ENCODE data around the gene EIF3M.

The EIF3M gene

DNA sequence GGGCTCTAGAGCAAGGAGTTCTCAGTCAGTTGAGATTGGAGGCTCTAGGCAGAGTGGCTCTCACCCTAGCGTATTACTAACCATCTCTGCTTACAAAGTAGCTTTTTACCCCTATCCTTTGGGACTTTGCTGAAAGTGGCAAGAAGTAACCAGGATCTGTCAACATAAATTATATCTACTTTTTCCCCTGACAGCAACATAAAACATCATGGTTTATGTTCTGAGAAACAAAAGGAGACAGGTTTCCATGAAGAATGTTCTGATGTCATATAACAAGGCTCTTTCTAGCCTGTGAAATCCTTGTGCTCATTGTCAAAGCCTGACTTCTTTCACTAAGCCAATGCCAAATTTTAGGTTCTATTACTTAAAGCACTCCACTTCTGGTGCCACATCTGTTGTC, 7.2 kb upstream of the EIF3M start:
- Histone ChIP-seq H3K4me1 (ENCODE audit: low read length) (peaks cover 6% of the 10 kb centered on the region; the same call in 1 of the 2 replicates), H3K4me3 (ENCODE audit: low read length) (no peak overlapping the region), H2AFZ (ENCODE audit: low read depth, low read length) (no peak overlapping the region), H3K9me3 (ENCODE audit: insufficient read depth, low read length) (no peaks in the 10 kb centered on the region), H3K27me3 (ENCODE audit: low read depth, low read length) (no peaks in the 10 kb centered on the region), H3K9ac (ENCODE audit: low read length) (no peak overlapping the region), H3K79me2 (ENCODE audit: low read length) (no peaks in the 10 kb centered on the region), H4K20me1 (ENCODE audit: insufficient read depth, low read length) (no peaks in the 10 kb centered on the region), H3K27ac (ENCODE audit: low read length) (no peak overlapping the region), H3K4me2 (ENCODE audit: low read length) (no peak overlapping the region), H3K36me3 (replicated peaks; ENCODE audit: low read depth, low read length) (no peaks in the 10 kb centered on the region)
- TF ChIP-seq, protein P1, sequence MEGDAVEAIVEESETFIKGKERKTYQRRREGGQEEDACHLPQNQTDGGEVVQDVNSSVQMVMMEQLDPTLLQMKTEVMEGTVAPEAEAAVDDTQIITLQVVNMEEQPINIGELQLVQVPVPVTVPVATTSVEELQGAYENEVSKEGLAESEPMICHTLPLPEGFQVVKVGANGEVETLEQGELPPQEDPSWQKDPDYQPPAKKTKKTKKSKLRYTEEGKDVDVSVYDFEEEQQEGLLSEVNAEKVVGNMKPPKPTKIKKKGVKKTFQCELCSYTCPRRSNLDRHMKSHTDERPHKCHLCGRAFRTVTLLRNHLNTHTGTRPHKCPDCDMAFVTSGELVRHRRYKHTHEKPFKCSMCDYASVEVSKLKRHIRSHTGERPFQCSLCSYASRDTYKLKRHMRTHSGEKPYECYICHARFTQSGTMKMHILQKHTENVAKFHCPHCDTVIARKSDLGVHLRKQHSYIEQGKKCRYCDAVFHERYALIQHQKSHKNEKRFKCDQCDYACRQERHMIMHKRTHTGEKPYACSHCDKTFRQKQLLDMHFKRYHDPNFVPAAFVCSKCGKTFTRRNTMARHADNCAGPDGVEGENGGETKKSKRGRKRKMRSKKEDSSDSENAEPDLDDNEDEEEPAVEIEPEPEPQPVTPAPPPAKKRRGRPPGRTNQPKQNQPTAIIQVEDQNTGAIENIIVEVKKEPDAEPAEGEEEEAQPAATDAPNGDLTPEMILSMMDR (IDR thresholded peaks at IDR 0.05; ENCODE audit: low read depth, low read length): no peak
- TF ChIP-seq EZH2phosphoT487 (IDR thresholded peaks at IDR 0.05; ENCODE audit: low read depth): no peak

DNA sequence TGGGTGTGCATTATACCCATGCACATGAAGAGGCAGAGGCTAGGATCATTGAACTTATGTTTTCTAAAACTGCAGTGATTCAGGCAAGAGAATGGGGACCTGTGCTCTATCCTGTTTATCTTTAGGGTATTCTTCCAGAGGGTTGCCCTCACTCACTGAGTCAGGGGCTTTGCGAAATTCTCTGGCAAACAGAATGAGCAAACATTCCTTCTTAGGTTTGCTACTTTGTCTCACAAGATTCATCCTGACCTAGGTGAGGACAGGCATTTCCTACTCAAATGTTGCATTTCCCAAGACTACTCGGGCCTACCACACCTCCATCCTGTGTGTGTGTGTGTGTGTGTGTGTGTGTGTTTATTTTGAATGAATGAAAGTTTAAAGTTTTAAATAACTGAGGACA, 2.7 kb upstream of the EIF3M start:
- Histone ChIP-seq H3K79me2 (ENCODE audit: low read length) (peaks cover 24% of the 10 kb centered on the region), H3K9me3 (ENCODE audit: insufficient read depth, low read length) (no peaks in the 10 kb centered on the region), H3K4me2 (ENCODE audit: low read length) (no peak overlapping the region), H3K4me1 (ENCODE audit: low read length) (peaks cover 13% of the 10 kb centered on the region), H2AFZ (ENCODE audit: low read depth, low read length) (no peak overlapping the region), H4K20me1 (ENCODE audit: insufficient read depth, low read length) (peaks cover 14% of the 10 kb centered on the region), H3K27ac (ENCODE audit: low read length) (no peak overlapping the region), H3K27me3 (ENCODE audit: low read depth, low read length) (no peaks in the 10 kb centered on the region), H3K36me3 (replicated peaks; ENCODE audit: low read depth, low read length) (no peaks in the 10 kb centered on the region), H3K9ac (ENCODE audit: low read length) (no peak overlapping the region), H3K4me3 (ENCODE audit: low read length) (no peak overlapping the region)
- no peak for TF ChIP-seq EZH2phosphoT487 (IDR thresholded peaks at IDR 0.05; ENCODE audit: low read depth)
- TF ChIP-seq, protein P1 (IDR thresholded peaks at IDR 0.05; ENCODE audit: low read depth, low read length): no peak

DNA sequence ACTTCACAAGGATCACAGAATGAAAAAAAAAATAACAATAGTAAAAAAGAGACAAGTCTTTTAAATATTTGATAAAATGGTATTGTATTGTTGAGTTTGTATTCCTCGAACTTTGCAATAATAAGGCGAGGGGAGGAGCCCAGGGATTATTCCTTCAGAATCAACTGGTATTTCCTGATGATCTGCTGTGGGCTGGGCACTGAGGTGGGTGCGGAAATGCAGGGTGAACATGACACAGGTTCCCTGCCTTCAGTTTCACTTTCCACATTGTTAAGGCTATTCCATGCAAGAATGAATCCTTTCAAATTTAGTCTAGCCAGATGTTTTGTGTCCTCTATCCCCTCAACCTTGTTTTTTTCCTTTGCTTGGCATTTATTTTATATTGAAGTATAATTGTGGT, 2.1 kb upstream of the EIF3M start:
- Histone ChIP-seq H3K4me2 (ENCODE audit: low read length) (no peak overlapping the region), H3K4me1 (ENCODE audit: low read length) (peaks cover 19% of the 10 kb centered on the region), H3K79me2 (ENCODE audit: low read length) (peaks cover 30% of the 10 kb centered on the region), H3K27ac (ENCODE audit: low read length) (no peak overlapping the region), H2AFZ (ENCODE audit: low read depth, low read length) (no peak overlapping the region), H3K9me3 (ENCODE audit: insufficient read depth, low read length) (no peaks in the 10 kb centered on the region), H4K20me1 (ENCODE audit: insufficient read depth, low read length) (peaks cover 20% of the 10 kb centered on the region), H3K27me3 (ENCODE audit: low read depth, low read length) (no peaks in the 10 kb centered on the region), H3K36me3 (replicated peaks; ENCODE audit: low read depth, low read length) (peaks cover 3% of the 10 kb centered on the region), H3K9ac (ENCODE audit: low read length) (no peak overlapping the region), H3K4me3 (ENCODE audit: low read length) (no peak overlapping the region)
- TF ChIP-seq, protein P1 (IDR thresholded peaks at IDR 0.05; ENCODE audit: low read depth, low read length): no peak
- no peak for TF ChIP-seq EZH2phosphoT487 (IDR thresholded peaks at IDR 0.05; ENCODE audit: low read depth)

DNA sequence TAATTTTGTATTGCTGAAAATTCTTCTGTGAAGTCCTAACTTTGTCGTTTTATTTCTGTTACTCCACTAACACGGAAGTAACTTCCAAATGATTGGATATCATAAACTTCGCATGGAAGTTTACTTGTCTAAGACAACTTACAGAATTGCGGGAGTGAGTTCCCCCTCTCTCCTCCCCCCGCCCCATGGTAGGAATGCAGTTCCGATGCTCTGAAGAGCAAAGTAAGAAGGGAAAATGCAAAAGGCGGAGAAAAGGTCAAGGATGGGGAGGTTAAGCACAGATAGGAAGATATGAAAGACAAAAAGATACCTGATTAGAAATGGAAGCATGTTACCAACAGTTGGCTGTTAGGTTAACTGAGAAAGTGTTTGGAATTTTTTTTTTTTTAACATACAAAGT, 1.3 kb downstream of the EIF3M start:
- Histone ChIP-seq H2AFZ (ENCODE audit: low read depth, low read length) (no peak overlapping the region), H3K4me1 (ENCODE audit: low read length) (peaks cover 27% of the 10 kb centered on the region), H3K27ac (ENCODE audit: low read length) (peak overlapping the region; percentile 76), H3K36me3 (replicated peaks; ENCODE audit: low read depth, low read length) (peaks cover 24% of the 10 kb centered on the region), H3K9me3 (ENCODE audit: insufficient read depth, low read length) (no peaks in the 10 kb centered on the region), H3K79me2 (ENCODE audit: low read length) (peaks cover 64% of the 10 kb centered on the region), H3K4me3 (ENCODE audit: low read length) (peak overlapping the region; percentile 99), H3K27me3 (ENCODE audit: low read depth, low read length) (no peaks in the 10 kb centered on the region), H3K4me2 (ENCODE audit: low read length) (peak overlapping the region; percentile 92), H4K20me1 (ENCODE audit: insufficient read depth, low read length) (peaks cover 42% of the 10 kb centered on the region), H3K9ac (ENCODE audit: low read length) (peak overlapping the region; percentile 98)
- TF ChIP-seq EZH2phosphoT487 (IDR thresholded peaks at IDR 0.05; ENCODE audit: low read depth): no peak
- TF ChIP-seq, protein P1 (IDR thresholded peaks at IDR 0.05; ENCODE audit: low read depth, low read length): no peak
